GM12892 (cell line): ENCODE data around the gene OR1L1.

Experiments used
- POLR2AphosphoS5 ChIP-seq: IDR thresholded peaks from 2 replicates; pipeline ENCODE4 v1.6.1; 2011; ENCODE audit warnings: low read depth, low read length, control low read depth
- TAF1 ChIP-seq: IDR thresholded peaks from 2 replicates; pipeline ENCODE4 v1.6.1; 2011; ENCODE audit warnings: low read depth, mild to moderate bottlenecking, control low read depth, low read length, borderline replicate concordance

DNA sequence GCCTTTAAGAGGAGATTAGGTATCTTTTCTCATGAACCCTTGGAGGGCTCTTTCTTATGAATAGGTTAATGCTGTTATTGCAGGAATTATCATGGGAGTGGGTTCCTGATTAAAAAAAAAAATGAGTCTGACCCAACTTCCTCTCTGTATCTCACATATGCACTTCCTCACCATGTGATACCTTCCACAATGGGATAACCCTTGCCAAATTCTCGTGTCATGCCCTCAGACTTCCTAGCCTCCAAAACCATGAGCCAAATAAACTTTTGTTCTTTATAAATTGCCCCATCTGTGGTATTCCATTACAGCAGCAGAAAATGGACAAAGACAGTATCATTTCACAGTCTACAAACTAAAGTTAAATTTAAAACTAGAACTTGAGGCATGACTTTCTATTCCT lies 5.1 kb upstream of the OR1L1 start:
- TF ChIP-seq TAF1 (no peak), POLR2AphosphoS5 (no peak)
